GM19239 (cell line): ENCODE data around the gene TAF1L.

Experiments used
- DNase-seq: peaks from one replicate; pipeline ENCODE4 v3.0.0; 2011; ENCODE audit warnings: low spot score; ENCODE audit not compliant: insufficient read length
- FAIRE-seq: peaks from 2 replicates; lab custom pipeline; 2011; peaks lifted over from hg19 to GRCh38; lab: Jason Lieb, UNC

Gene TAF1L

DNA sequence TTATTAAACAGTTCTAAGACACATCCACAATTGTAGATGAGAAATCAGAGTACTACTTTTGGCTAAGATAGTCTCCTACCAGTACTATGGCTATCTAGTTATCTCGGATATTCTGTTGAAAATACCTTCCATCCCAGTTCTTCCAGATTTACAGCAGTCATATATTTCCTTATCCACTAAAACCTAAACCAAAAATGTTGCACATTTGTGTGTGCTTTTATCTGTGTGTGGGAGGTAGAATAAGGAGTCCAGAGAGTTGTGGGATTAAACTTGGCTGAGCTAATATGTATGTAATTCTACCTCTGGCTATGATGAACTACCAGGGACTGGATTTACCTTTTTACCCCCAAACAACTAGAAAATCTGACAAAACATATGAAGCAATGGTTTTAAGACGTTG lies 45.0 kb downstream of the TAF1L start:
- FAIRE-seq, result no peak
- no peak for DNase-seq

- FAIRE-seq (peak; percentile 78), DNase-seq (no peak)
These were observed 46.3 kb downstream of the TAF1L start for GRCh38 chr9:32589083-32589723.

- FAIRE-seq (no peak), DNase-seq (no peak)
These were observed 47.6 kb downstream of the TAF1L start for GRCh38 chr9:32587901-32588300.

GRCh38 chr9:32584784-32585183 lies 50.7 kb downstream of the TAF1L start:
- DNase-seq (no peak), FAIRE-seq (no peak)

DNA sequence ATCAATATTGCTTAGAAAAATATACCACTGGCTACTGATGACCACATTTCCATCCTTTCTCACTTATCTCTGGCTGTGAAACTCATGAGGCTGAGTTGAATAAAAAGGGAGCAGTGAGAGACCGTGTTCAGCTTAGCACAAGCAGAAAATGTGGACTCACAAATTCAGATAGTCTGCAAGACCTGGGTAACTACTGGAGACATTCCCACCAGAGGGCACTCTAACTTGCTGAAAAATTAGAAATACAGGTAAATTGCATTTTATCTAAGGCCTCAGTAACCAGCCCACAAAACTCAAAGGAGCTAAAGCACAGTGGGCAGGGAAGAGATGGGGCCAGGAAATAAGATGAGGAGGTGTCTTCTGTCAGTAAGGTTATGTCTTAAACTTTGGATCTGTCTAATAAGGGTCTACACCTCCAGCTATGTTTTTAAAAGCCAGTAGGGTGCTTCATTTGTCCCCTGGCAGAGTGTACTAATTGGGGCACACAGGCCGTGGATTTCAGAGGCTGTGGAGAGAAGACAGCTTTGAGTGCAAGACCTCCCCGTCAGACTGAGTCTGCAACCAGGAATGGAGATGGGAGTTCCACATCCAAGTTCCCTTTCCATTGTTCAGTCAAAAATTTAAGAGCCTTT lies 53.8 kb downstream of the TAF1L start:
- DNase-seq (no peak), FAIRE-seq (peak; percentile 80)

- DNase-seq (no peak), FAIRE-seq (no peak)
These were observed 54.7 kb downstream of the TAF1L start for GRCh38 chr9:32580631-32581300.

DNA sequence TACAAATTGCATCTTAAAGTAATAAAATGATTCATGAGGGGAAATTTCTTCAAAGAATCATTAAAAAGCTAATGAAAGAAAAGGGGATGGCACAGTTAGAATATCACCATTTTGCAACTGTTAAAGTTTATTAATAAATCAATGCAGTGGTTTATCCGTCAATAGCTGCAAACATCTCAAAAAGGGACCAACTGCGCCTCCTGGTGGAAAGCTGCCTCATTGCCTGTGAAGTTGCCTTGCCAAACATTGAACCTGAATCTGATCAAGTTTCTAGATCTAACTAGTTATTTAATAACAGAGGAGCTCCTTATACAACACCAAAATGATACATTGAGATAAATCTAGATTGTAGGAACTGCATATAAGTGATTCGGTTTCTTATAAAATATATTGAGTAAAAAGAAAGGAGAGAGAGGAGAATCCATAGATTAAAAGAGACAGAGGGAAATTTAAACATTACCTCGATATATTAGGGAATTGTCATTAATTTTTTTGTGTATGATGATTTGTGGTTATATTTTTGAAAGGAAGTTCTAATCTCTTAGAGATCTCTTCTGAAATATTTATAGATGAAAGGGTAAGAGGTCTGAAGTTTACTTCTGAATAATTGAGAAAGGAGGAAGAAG lies 55.6 kb downstream of the TAF1L start:
- FAIRE-seq, result peak; percentile 93
- no peak for DNase-seq
